GM12872 (cell line): ENCODE data around the gene MAP2K6.

Source experiments
- CTCF ChIP-seq: IDR thresholded peaks from 3 replicates; pipeline ENCODE4 v1.5.1; 2011; ENCODE audit warnings: low read depth, mild to moderate bottlenecking, low read length, moderate library complexity; ENCODE audit not compliant: insufficient read depth

The MAP2K6 gene

GRCh38 chr17:69485901-69486643 lies 71.6 kb downstream of the MAP2K6 start:
- no peak for TF ChIP-seq CTCF

- no peak for TF ChIP-seq CTCF
These were observed 72.5 kb downstream of the MAP2K6 start for GRCh38 chr17:69486779-69487637.

GRCh38 chr17:69489313-69489712 lies 74.8 kb downstream of the MAP2K6 start:
- no peak for TF ChIP-seq CTCF

GRCh38 chr17:69492410-69493071 lies 78.0 kb downstream of the MAP2K6 start:
- TF ChIP-seq CTCF: no peak

- no peak for TF ChIP-seq CTCF
These were observed 81.3 kb downstream of the MAP2K6 start for GRCh38 chr17:69495787-69496186.

GRCh38 chr17:69497161-69497560 lies 82.7 kb downstream of the MAP2K6 start:
- TF ChIP-seq CTCF: no peak

- TF ChIP-seq CTCF: no peak
These were observed 84.8 kb downstream of the MAP2K6 start for GRCh38 chr17:69499318-69499717.
